OCI-LY3 (cell line): ENCODE measurements around the gene DCDC2.
A peak's percentile ranks its signal among the peaks of the same experiment; 100 is the strongest.
"Not testable (repeated sequence)": the region's sequence is repeated elsewhere in the genome, so short reads cannot be mapped to it uniquely, and the experiment has no call there.

Source experiments
- H2AFZ ChIP-seq: fragments of 200-600, 300-600 bp; shearing (Covaris generic); 2 replicates; pipeline ENCODE4 v1.6.0; 2014; ENCODE audit warnings: antibody characterized with exemption, low read depth, low read length
- H3K27ac ChIP-seq: fragments of 200-600, 300-600 bp; sonication (generic); 2 replicates; pipeline ENCODE4 v1.5.1; 2014; ENCODE audit warnings: mild to moderate bottlenecking, low read length, moderate library complexity, mixed read lengths
- H3K27me3 ChIP-seq: fragments of 200-600, 300-600 bp; sonication (generic); 2 replicates; pipeline ENCODE4 v1.6.1; 2014; ENCODE audit warnings: low read depth, low read length, mixed read lengths
- H3K36me3 ChIP-seq: fragments of 200-600, 300-600 bp; sonication (generic); replicated peaks from 2 replicates; pipeline ENCODE3; 2014; ENCODE audit warnings: low read depth, low read length, mixed read lengths
- H3K4me1 ChIP-seq: fragments of 300-600, 200-600 bp; sonication (generic); 2 replicates; pipeline ENCODE4 v1.6.1; 2014; ENCODE audit warnings: low read length, mixed read lengths
- H3K4me2 ChIP-seq: fragments of 200-600, 300-600 bp; sonication (generic); 2 replicates; pipeline ENCODE4 v1.6.1; 2014; ENCODE audit warnings: low read length, mixed read lengths
- H3K4me3 ChIP-seq: fragments of 300-600, 200-600 bp; sonication (generic); 2 replicates; pipeline ENCODE4 v1.5.1; 2014; ENCODE audit warnings: antibody characterized with exemption, mild to moderate bottlenecking, low read length, moderate library complexity
- H3K79me2 ChIP-seq: fragments of 300-600, 200-600 bp; shearing (Covaris generic); 2 replicates; pipeline ENCODE4 v1.6.1; 2014; ENCODE audit warnings: mild to moderate bottlenecking, low read length, mixed read lengths
- H3K9ac ChIP-seq: fragments of 300-600, 200-600 bp; shearing (Covaris generic); 2 replicates; pipeline ENCODE4 v1.6.0; 2014; ENCODE audit warnings: mild to moderate bottlenecking, low read length, moderate library complexity
- H3K9me3 ChIP-seq: fragments of 200-600, 300-600 bp; shearing (Covaris generic); 2 replicates; pipeline ENCODE4 v1.6.1; 2014; ENCODE audit warnings: low read length, mixed read lengths; ENCODE audit not compliant: insufficient read depth
- H4K20me1 ChIP-seq: fragments of 200-600, 300-600 bp; sonication (generic); 2 replicates; pipeline ENCODE4 v1.6.1; 2016; ENCODE audit warnings: low read length, mixed read lengths; ENCODE audit not compliant: insufficient read depth
- CTCF ChIP-seq: fragments of 200-600, 300-600 bp; sonication (generic); IDR thresholded peaks from 2 replicates; pipeline ENCODE4 v1.5.1; 2014; ENCODE audit warnings: antibody characterized with exemption, low read length, low read depth
- EZH2phosphoT487 ChIP-seq: fragments of 200-600 bp; shearing (Covaris generic); IDR thresholded peaks from 2 replicates; pipeline ENCODE4 v1.6.1; 2018; ENCODE audit warnings: antibody characterized with exemption, mixed run types, low read depth

The DCDC2 gene

GRCh38 chr6:24205020-24205492 is 152.8 kb downstream of the DCDC2 start:
- Histone ChIP-seq H3K4me3 (no peak overlapping the region), H3K27me3 (no peaks in the 10 kb centered on the region), H3K36me3 (no peaks in the 10 kb centered on the region), H3K4me2 (peak overlapping the region; percentile 24), H3K9ac (no peak overlapping the region), H2AFZ (no peak overlapping the region), H3K9me3 (no peaks in the 10 kb centered on the region), H3K27ac (no peak overlapping the region), H4K20me1 (no peaks in the 10 kb centered on the region), H3K79me2 (no peaks in the 10 kb centered on the region), H3K4me1 (no peaks in the 10 kb centered on the region; the same call in 1 of the 2 replicates)
- peak; percentile 66 for TF ChIP-seq CTCF
- TF ChIP-seq EZH2phosphoT487: no peak

- H3K4me1 ChIP-seq, H3K79me2 ChIP-seq, H3K36me3 ChIP-seq, H2AFZ ChIP-seq, H3K4me3 ChIP-seq, H3K27me3 ChIP-seq, H3K9me3 ChIP-seq, H3K4me2 ChIP-seq, H3K27ac ChIP-seq, H4K20me1 ChIP-seq, H3K9ac ChIP-seq: not testable (repeated sequence)
These were observed 153.7 kb downstream of the DCDC2 start for GRCh38 chr6:24204113-24204512.

GRCh38 chr6:24197892-24198291 is 160.0 kb downstream of the DCDC2 start:
- no peaks in the 10 kb centered on the region for H3K36me3 ChIP-seq
- TF ChIP-seq CTCF (no peak), EZH2phosphoT487 (no peak)
- H3K4me1 ChIP-seq: no peaks in the 10 kb centered on the region
- H2AFZ ChIP-seq: no peak overlapping the region
- no peaks in the 10 kb centered on the region for H4K20me1 ChIP-seq
- no peak overlapping the region for H3K4me2 ChIP-seq
- no peak overlapping the region for H3K4me3 ChIP-seq
- H3K27ac ChIP-seq: no peak overlapping the region
- no peak overlapping the region for H3K9ac ChIP-seq
- no peaks in the 10 kb centered on the region for H3K9me3 ChIP-seq
- H3K27me3 ChIP-seq: no peaks in the 10 kb centered on the region
- H3K79me2 ChIP-seq: no peaks in the 10 kb centered on the region

- H2AFZ ChIP-seq: no peak overlapping the region
- no peaks in the 10 kb centered on the region for H3K4me1 ChIP-seq
- no peaks in the 10 kb centered on the region for H3K9me3 ChIP-seq
- no peak overlapping the region for H3K9ac ChIP-seq
- no peaks in the 10 kb centered on the region for H4K20me1 ChIP-seq
- no peaks in the 10 kb centered on the region for H3K36me3 ChIP-seq
- no peak overlapping the region for H3K27ac ChIP-seq
- H3K4me2 ChIP-seq: no peak overlapping the region
- TF ChIP-seq CTCF: no peak
- TF ChIP-seq EZH2phosphoT487: no peak
- no peak overlapping the region for H3K4me3 ChIP-seq
- no peaks in the 10 kb centered on the region for H3K27me3 ChIP-seq
- no peaks in the 10 kb centered on the region for H3K79me2 ChIP-seq
These were observed 161.8 kb downstream of the DCDC2 start for GRCh38 chr6:24195836-24196597.
